Activated B cell treated with CpG ODN at 0.5 μM for 24 hours (primary cell): ENCODE results near the gene PITPNM2. TPM values are rescaled to one million over a fixed set of nuclear protein-coding genes. Genes with fewer than 3 reads are reported as not detected.

Source experiments
- ATAC-seq: fragments of 200-7000 bp; cut with Tn5 transposase; one replicate; pipeline ENCODE4 v1.10.0; 2021; ENCODE audit warnings: low read depth, mild to moderate bottlenecking, moderate library complexity
- CTCF ChIA-PET: fragments of 350-600 bp; sonication (Branson Sonifier 250); formaldehyde crosslinking; loops from one replicate; lab custom pipeline; 2021; ENCODE audit warnings: antibody characterized with exemption; lab: Charles Lee
- POLR2A ChIA-PET: fragments of 350-600 bp; sonication (Branson Sonifier 250); formaldehyde crosslinking; loops from one replicate; lab custom pipeline; 2021; ENCODE audit warnings: antibody characterized with exemption; lab: Charles Lee
- DNase-seq: peaks from one replicate; pipeline ENCODE4 v3.0.0; 2022
- H3K27ac Mint-ChIP-seq: one replicate; pipeline ENCODE4 v1.8.0; 2020; ENCODE audit warnings: mixed read lengths
- H3K27me3 Mint-ChIP-seq: one replicate; pipeline ENCODE4 v1.8.0; 2021; ENCODE audit warnings: mixed read lengths
- H3K36me3 Mint-ChIP-seq: one replicate; pipeline ENCODE4 v1.8.0; 2021; ENCODE audit warnings: low read depth, mixed read lengths
- H3K4me1 Mint-ChIP-seq: one replicate; pipeline ENCODE4 v1.8.0; 2021; ENCODE audit warnings: mixed read lengths
- H3K4me3 Mint-ChIP-seq: one replicate; pipeline ENCODE4 v1.8.0; 2020; ENCODE audit warnings: mild to moderate bottlenecking, mixed read lengths
- H3K9me3 Mint-ChIP-seq: one replicate; pipeline ENCODE4 v1.8.0; 2020; ENCODE audit warnings: mixed read lengths
- intact Hi-C: fragments of 100-400 bp; cut with micrococcal nuclease; formaldehyde crosslinking; loops from one replicate; pipeline ENCODE4 v1.15.1; 2024
- total RNA-seq: library from RNA; stranded (reverse); gene quantifications from 2 replicates; pipeline ENCODE4 v1.2.3, GENCODE V29; 2022
- TF ChIP-seq, protein P1 (sequence below): fragments of 200-600 bp; IDR thresholded peaks from one replicate; pipeline ENCODE4 v1.8.0; 2022; ENCODE audit warnings: antibody characterized with exemption, mild to moderate bottlenecking

Gene PITPNM2
- total RNA-seq, 1 donor from 2014 or later = 12.9 TPM

DNA sequence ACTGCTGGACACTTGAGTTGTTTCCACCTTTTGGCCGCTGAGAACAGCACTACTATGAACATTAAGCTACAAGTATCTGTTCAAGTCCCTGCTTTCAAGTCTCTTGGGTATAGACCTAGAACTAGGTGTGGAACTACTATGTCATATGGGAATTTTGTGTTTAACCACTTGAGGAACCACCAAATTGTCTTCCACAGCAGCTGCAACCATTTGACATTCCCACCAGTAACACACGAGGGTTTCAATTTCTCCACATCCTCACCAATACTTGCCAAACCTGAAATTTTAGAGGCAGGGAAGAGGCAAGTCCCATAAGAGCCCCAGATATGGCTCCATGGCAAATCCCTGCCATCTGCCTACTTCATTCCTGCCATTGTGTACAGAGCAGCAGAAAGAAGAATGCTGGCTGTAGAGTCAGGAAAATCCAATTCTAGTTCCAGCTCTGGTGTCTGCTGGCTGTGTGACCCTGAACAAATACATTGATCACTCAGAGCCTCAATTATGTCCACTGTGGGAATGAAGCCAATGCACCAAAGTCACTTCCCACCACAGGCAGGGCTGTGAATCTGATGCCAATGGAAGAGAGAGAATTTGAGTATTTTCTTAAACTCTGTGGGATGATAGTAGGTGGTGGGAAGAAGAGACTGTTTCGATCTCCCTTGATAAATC lies 17.8 kb downstream of the PITPNM2 start:
- CTCF ChIA-PET = no interaction called here
- H3K4me3 Mint-ChIP-seq = no peak overlapping the region
- TF ChIP-seq, protein P1, sequence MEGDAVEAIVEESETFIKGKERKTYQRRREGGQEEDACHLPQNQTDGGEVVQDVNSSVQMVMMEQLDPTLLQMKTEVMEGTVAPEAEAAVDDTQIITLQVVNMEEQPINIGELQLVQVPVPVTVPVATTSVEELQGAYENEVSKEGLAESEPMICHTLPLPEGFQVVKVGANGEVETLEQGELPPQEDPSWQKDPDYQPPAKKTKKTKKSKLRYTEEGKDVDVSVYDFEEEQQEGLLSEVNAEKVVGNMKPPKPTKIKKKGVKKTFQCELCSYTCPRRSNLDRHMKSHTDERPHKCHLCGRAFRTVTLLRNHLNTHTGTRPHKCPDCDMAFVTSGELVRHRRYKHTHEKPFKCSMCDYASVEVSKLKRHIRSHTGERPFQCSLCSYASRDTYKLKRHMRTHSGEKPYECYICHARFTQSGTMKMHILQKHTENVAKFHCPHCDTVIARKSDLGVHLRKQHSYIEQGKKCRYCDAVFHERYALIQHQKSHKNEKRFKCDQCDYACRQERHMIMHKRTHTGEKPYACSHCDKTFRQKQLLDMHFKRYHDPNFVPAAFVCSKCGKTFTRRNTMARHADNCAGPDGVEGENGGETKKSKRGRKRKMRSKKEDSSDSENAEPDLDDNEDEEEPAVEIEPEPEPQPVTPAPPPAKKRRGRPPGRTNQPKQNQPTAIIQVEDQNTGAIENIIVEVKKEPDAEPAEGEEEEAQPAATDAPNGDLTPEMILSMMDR = no peak
- no peak overlapping the region for H3K27ac Mint-ChIP-seq
- intact Hi-C loops = loop anchor here (1.0 kb wide), 1 partner anchor 18 kb away; no protein-coding TSS in a partner anchor
- POLR2A ChIA-PET = interaction anchor here (0.7 to 1.6 kb wide), 2 partner anchors 13 to 232 kb away, joined by 3 to 16 read pairs; partner anchors contain the start of gene SBNO1
- peaks cover 1% of the 10 kb centered on the region for H3K36me3 Mint-ChIP-seq
- peaks cover 45% of the 10 kb centered on the region for H3K4me1 Mint-ChIP-seq
- ATAC-seq = no peak
- H3K9me3 Mint-ChIP-seq = no peaks in the 10 kb centered on the region
- no peak for DNase-seq
- H3K27me3 Mint-ChIP-seq = no peaks in the 10 kb centered on the region

GRCh38 chr12:123131879-123132402 lies 18.9 kb downstream of the PITPNM2 start:
- POLR2A ChIA-PET = interaction anchor here (1.0 to 1.6 kb wide), 2 partner anchors 11 to 12 kb away, joined by 3 to 16 read pairs; no protein-coding TSS in a partner anchor
- peak overlapping the region; percentile 11 for H3K4me3 Mint-ChIP-seq
- TF ChIP-seq, protein P1 = no peak
- peaks cover 50% of the 10 kb centered on the region for H3K4me1 Mint-ChIP-seq
- H3K36me3 Mint-ChIP-seq = peaks cover 1% of the 10 kb centered on the region
- peak; percentile 84 for ATAC-seq
- DNase-seq = no peak
- H3K27me3 Mint-ChIP-seq = no peaks in the 10 kb centered on the region
- CTCF ChIA-PET = no interaction called here
- H3K9me3 Mint-ChIP-seq = no peaks in the 10 kb centered on the region
- intact Hi-C loops = loop anchor here (1.0 kb wide), 1 partner anchor 17 kb away; no protein-coding TSS in a partner anchor
- peak overlapping the region; percentile 68 for H3K27ac Mint-ChIP-seq

- ChIA-PET POLR2A (interaction anchor here (1.0 to 1.6 kb wide), 3 partner anchors 11 to 12 kb away, joined by 3 to 16 read pairs (median 3); no protein-coding TSS in a partner anchor), CTCF (no interaction called here)
- H3K36me3 Mint-ChIP-seq = peaks cover 1% of the 10 kb centered on the region
- H3K27me3 Mint-ChIP-seq = peaks cover 3% of the 10 kb centered on the region
- H3K4me3 Mint-ChIP-seq = peak overlapping the region; percentile 11
- no peak for ATAC-seq
- TF ChIP-seq, protein P1 = no peak
- no peak for DNase-seq
- peak overlapping the region; percentile 68 for H3K27ac Mint-ChIP-seq
- H3K9me3 Mint-ChIP-seq = no peaks in the 10 kb centered on the region
- peaks cover 56% of the 10 kb centered on the region for H3K4me1 Mint-ChIP-seq
- intact Hi-C loops = no loop called here
These were observed 19.5 kb downstream of the PITPNM2 start for GRCh38 chr12:123131291-123131832.

DNA sequence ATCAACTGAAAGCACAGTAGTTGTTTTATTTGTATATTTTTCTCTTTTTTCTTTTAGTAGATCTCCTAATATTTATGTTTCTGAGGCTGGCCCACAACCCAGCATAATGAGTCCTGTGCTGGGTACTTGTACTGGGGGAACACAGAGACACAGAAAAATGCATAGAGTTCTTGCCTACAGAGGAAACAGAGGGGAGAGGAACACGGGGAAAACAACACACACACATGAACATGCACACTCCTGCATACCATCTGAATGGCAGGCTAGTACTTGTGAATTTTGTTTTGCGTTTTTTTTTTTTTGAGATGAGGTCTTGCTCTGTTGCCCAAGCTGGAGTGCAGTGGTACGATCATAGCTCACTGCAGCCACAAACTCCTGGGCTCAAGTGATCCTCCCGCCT lies 21.3 kb downstream of the PITPNM2 start:
- ChIA-PET POLR2A (no interaction called here), CTCF (interaction anchor here (1.3 kb wide), 1 partner anchor 14 kb away, joined by 3 read pairs; no protein-coding TSS in a partner anchor)
- no peak for DNase-seq
- Mint-ChIP-seq H3K27me3 (peaks cover 3% of the 10 kb centered on the region), H3K9me3 (no peaks in the 10 kb centered on the region), H3K4me3 (no peak overlapping the region), H3K27ac (peak overlapping the region; percentile 12), H3K4me1 (peaks cover 48% of the 10 kb centered on the region), H3K36me3 (no peaks in the 10 kb centered on the region)
- intact Hi-C loops = no loop called here
- TF ChIP-seq, protein P1 = no peak
- no peak for ATAC-seq

GRCh38 chr12:123127182-123127495 lies 23.8 kb downstream of the PITPNM2 start:
- Mint-ChIP-seq H3K4me3 (no peak overlapping the region), H3K27ac (no peak overlapping the region), H3K36me3 (no peaks in the 10 kb centered on the region), H3K27me3 (peaks cover 3% of the 10 kb centered on the region), H3K4me1 (peaks cover 48% of the 10 kb centered on the region), H3K9me3 (no peaks in the 10 kb centered on the region)
- DNase-seq = no peak
- ChIA-PET CTCF (no interaction called here), POLR2A (interaction anchor here (0.6 to 1.0 kb wide), 2 partner anchors 12 to 487 kb away, joined by 3 to 9 read pairs; no protein-coding TSS in a partner anchor)
- intact Hi-C loops = no loop called here
- ATAC-seq = no peak
- TF ChIP-seq, protein P1 = no peak
